Stomach smooth muscle (tissue), 2 donors: Measurements from ENCODE around the gene KCTD16.

Source experiments
- H3K27ac ChIP-seq: one replicate; pipeline ENCODE4 v1.7.0; 2013; ENCODE audit warnings: mild to moderate bottlenecking, low read length, inconsistent platforms
- H3K27me3 ChIP-seq, 2 donors: one replicate each; pipeline ENCODE4 v1.7.0; 2013; ENCODE audit warnings: low read length in 2 of 2; ENCODE audit not compliant: insufficient read depth in 2 of 2, control insufficient read depth in 1 of 2
- H3K36me3 ChIP-seq, 2 donors: one replicate each; pipeline ENCODE4 v1.7.0; 2013; ENCODE audit warnings: low read length in 2 of 2; ENCODE audit not compliant: control insufficient read depth in 2 of 2, insufficient read depth in 2 of 2
- H3K4me1 ChIP-seq: one replicate; pipeline ENCODE4 v1.7.0; 2013; ENCODE audit warnings: low read length; ENCODE audit not compliant: control insufficient read depth, insufficient read depth
- H3K4me3 ChIP-seq, 2 donors: one replicate each; pipeline ENCODE4 v1.7.0; 2013; ENCODE audit warnings: low read length in 2 of 2
- H3K9ac ChIP-seq, 2 donors: one replicate each; pipeline ENCODE4 v1.7.0; 2013; ENCODE audit warnings: low read length in 2 of 2, mild to moderate bottlenecking in 1 of 2
- H3K9me3 ChIP-seq, 2 donors: one replicate each; pipeline ENCODE4 v1.7.0; 2013; ENCODE audit warnings: low read length in 2 of 2; ENCODE audit not compliant: control insufficient read depth in 2 of 2
- donor health status: healthy.
- donor health status: Pancreatic carcinoma.

The KCTD16 gene

DNA sequence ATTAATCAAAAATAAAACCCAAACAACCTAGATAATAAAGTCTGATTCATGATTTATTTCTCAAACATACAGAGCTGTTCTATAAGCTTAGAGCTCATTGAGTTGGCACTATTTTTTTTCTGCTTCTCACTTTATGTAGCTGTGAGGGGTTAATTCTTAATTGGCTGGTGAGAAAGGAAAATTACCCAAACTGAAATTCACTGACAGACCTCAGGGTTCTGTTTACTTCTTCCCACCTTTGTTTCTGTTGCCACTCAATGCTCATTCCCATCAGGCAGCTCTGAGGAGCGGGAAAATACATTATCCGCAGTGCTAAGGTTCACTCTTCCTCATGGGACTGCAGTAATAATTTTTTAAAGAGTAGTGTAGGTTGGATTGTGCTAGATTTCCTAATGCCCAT lies 139.9 kb downstream of the KCTD16 start:
- H3K4me3 ChIP-seq = no peak overlapping the region
- H3K4me1 ChIP-seq = no peaks in the 10 kb centered on the region
- H3K9me3 ChIP-seq = no peaks in the 10 kb centered on the region
- H3K27me3 ChIP-seq = no peaks in the 10 kb centered on the region
- no peaks in the 10 kb centered on the region for H3K36me3 ChIP-seq
- H3K27ac ChIP-seq = no peak overlapping the region
- H3K9ac ChIP-seq = no peak overlapping the region

DNA sequence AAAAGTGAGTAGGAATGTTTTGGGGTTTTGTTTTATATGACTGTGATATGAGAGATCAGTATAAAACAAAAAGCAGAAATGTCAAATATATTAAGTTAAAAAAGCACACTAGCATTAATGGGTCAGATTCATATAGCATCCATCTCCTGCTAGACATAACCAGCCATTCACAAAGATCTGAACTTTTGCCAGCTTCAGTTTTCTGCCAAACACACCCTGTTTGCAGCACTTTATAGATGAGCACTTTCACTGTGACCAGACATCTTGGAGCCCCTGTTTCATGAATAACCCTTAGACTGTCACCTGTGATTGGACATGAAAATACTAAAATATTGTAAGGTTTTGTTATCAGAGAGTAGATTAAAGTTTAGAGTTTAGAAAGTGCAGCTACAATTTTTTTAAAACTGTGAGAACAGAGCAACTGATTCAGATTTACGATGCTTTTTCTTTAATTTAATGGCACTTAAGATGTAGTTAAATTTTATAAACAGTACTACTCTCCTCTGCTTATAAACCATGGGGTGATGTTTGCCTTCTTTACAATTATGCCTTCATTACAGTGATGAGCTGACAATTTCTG lies 142.6 kb downstream of the KCTD16 start:
- no peak overlapping the region for H3K27ac ChIP-seq
- no peaks in the 10 kb centered on the region for H3K36me3 ChIP-seq
- H3K4me3 ChIP-seq = no peak overlapping the region
- no peak overlapping the region for H3K9ac ChIP-seq
- no peaks in the 10 kb centered on the region for H3K27me3 ChIP-seq
- no peaks in the 10 kb centered on the region for H3K4me1 ChIP-seq
- no peaks in the 10 kb centered on the region for H3K9me3 ChIP-seq

GRCh38 chr5:144315026-144315425 lies 144.4 kb downstream of the KCTD16 start:
- H3K36me3 ChIP-seq = no peaks in the 10 kb centered on the region
- no peaks in the 10 kb centered on the region for H3K9me3 ChIP-seq
- H3K27me3 ChIP-seq = no peaks in the 10 kb centered on the region
- no peak overlapping the region for H3K4me3 ChIP-seq
- no peak overlapping the region for H3K9ac ChIP-seq
- H3K27ac ChIP-seq = no peak overlapping the region
- H3K4me1 ChIP-seq = no peaks in the 10 kb centered on the region

DNA sequence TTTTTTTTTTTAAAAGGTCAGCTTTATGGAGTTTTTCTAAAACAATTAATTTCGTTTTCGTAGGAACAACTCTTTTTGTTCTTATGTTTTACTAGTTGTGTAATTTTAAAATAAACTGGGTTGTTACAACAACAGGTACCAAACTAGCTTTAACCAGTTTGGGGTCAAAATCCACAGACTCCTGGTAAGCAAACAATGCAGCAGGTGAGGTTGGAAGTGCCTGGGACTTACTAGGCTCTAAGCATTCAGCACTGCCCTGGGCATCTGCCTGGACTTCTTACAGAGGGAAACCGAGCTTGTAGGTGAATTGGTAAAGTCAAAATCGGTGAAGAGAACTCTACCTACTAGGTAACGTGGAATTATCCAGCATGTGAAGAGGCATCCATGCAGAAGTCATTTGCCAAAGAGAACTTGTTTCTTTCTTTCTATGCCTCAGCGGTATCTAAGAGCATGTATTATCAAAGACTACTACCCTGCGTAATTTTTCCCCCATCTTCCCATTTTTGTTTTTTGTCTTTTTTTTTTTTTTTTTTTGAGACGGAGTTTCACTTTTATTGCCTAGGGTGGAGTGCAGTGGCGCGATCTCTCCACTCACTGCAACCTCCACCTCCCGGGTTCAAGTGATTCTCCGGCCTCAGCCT lies 145.4 kb downstream of the KCTD16 start:
- H3K4me3 ChIP-seq = no peak overlapping the region
- H3K9ac ChIP-seq = no peak overlapping the region
- H3K4me1 ChIP-seq = no peaks in the 10 kb centered on the region
- H3K36me3 ChIP-seq = no peaks in the 10 kb centered on the region
- no peak overlapping the region for H3K27ac ChIP-seq
- no peaks in the 10 kb centered on the region for H3K27me3 ChIP-seq
- no peaks in the 10 kb centered on the region for H3K9me3 ChIP-seq

GRCh38 chr5:144318011-144318410 lies 147.3 kb downstream of the KCTD16 start:
- no peaks in the 10 kb centered on the region for H3K36me3 ChIP-seq
- no peak overlapping the region for H3K27ac ChIP-seq
- H3K9me3 ChIP-seq = no peaks in the 10 kb centered on the region
- no peak overlapping the region for H3K4me3 ChIP-seq
- no peaks in the 10 kb centered on the region for H3K27me3 ChIP-seq
- no peaks in the 10 kb centered on the region for H3K4me1 ChIP-seq
- H3K9ac ChIP-seq = no peak overlapping the region

GRCh38 chr5:144318460-144318859 lies 147.8 kb downstream of the KCTD16 start:
- Histone ChIP-seq H3K36me3 (no peaks in the 10 kb centered on the region), H3K4me3 (no peak overlapping the region), H3K27me3 (no peaks in the 10 kb centered on the region), H3K9ac (no peak overlapping the region), H3K27ac (no peak overlapping the region), H3K9me3 (no peaks in the 10 kb centered on the region), H3K4me1 (no peaks in the 10 kb centered on the region)

- Histone ChIP-seq H3K27ac (no peak overlapping the region), H3K27me3 (no peaks in the 10 kb centered on the region), H3K36me3 (no peaks in the 10 kb centered on the region), H3K4me1 (no peaks in the 10 kb centered on the region), H3K9ac (no peak overlapping the region), H3K9me3 (no peaks in the 10 kb centered on the region), H3K4me3 (no peak overlapping the region)
Observed at GRCh38 chr5:144323181-144323580, 152.5 kb downstream of the KCTD16 start.

- no peak overlapping the region for H3K4me3 ChIP-seq
- no peaks in the 10 kb centered on the region for H3K27me3 ChIP-seq
- H3K9ac ChIP-seq = no peak overlapping the region
- no peak overlapping the region for H3K27ac ChIP-seq
- H3K36me3 ChIP-seq = no peaks in the 10 kb centered on the region
- H3K9me3 ChIP-seq = no peaks in the 10 kb centered on the region
- no peaks in the 10 kb centered on the region for H3K4me1 ChIP-seq
Observed at GRCh38 chr5:144325532-144325931, 154.9 kb downstream of the KCTD16 start.

DNA sequence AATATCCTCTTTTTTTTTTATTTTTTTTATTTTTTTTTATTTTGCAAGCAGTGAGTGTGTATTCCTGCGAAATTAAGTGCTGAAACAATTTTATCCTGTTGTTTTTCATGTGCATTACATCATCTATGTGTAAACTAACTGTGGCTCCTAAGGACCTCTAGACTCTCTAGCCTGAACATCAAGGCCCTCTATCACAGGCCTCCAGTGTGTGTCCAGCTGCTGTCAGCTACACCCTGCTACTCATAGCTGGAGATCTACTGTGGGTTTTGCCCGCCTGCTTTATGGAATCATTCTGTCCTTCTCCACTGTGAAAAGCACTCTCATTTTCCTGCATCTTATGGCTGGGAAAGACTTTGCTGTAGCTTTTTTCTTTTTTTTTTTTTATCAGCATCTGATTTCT lies 157.8 kb downstream of the KCTD16 start:
- no peak overlapping the region for H3K27ac ChIP-seq
- no peaks in the 10 kb centered on the region for H3K9me3 ChIP-seq
- no peaks in the 10 kb centered on the region for H3K36me3 ChIP-seq
- H3K4me1 ChIP-seq = no peaks in the 10 kb centered on the region
- H3K27me3 ChIP-seq = no peaks in the 10 kb centered on the region
- H3K9ac ChIP-seq = no peak overlapping the region
- no peak overlapping the region for H3K4me3 ChIP-seq

GRCh38 chr5:144328980-144329379 lies 158.3 kb downstream of the KCTD16 start:
- H3K36me3 ChIP-seq = no peaks in the 10 kb centered on the region
- no peak overlapping the region for H3K9ac ChIP-seq
- H3K9me3 ChIP-seq = no peaks in the 10 kb centered on the region
- H3K4me3 ChIP-seq = no peak overlapping the region
- H3K27ac ChIP-seq = no peak overlapping the region
- no peaks in the 10 kb centered on the region for H3K27me3 ChIP-seq
- no peaks in the 10 kb centered on the region for H3K4me1 ChIP-seq

DNA sequence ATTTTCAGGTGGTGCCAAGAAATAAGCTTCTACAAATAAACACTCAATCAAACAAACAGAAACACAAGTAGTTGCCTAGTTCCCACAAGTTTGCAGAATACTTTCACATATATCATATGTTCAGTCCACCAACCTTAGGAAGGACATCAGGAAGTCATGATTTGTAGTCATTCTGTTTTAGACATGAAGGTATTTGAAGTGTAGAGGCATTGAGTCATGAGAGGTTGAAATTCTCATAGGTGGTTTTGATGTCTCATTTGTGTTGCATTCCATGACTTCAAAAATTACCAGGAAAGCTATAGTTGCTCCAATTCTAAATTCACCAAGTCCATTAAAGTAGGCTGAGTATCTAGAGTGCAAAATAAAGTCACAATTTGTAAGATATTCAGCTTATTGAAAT lies 159.0 kb downstream of the KCTD16 start:
- no peaks in the 10 kb centered on the region for H3K9me3 ChIP-seq
- H3K27me3 ChIP-seq = no peaks in the 10 kb centered on the region
- no peak overlapping the region for H3K27ac ChIP-seq
- no peak overlapping the region for H3K4me3 ChIP-seq
- no peaks in the 10 kb centered on the region for H3K4me1 ChIP-seq
- no peaks in the 10 kb centered on the region for H3K36me3 ChIP-seq
- H3K9ac ChIP-seq = no peak overlapping the region
